Activated CD4-positive, alpha-beta T cell treated with anti-CD3 and anti-CD28 coated beads for 48 hours (primary cell): ENCODE results near the gene FANCG.

Experiments
- DNase-seq: peaks from one replicate; pipeline ENCODE4 v3.0.0-alpha.2; 2020

The FANCG gene

DNA sequence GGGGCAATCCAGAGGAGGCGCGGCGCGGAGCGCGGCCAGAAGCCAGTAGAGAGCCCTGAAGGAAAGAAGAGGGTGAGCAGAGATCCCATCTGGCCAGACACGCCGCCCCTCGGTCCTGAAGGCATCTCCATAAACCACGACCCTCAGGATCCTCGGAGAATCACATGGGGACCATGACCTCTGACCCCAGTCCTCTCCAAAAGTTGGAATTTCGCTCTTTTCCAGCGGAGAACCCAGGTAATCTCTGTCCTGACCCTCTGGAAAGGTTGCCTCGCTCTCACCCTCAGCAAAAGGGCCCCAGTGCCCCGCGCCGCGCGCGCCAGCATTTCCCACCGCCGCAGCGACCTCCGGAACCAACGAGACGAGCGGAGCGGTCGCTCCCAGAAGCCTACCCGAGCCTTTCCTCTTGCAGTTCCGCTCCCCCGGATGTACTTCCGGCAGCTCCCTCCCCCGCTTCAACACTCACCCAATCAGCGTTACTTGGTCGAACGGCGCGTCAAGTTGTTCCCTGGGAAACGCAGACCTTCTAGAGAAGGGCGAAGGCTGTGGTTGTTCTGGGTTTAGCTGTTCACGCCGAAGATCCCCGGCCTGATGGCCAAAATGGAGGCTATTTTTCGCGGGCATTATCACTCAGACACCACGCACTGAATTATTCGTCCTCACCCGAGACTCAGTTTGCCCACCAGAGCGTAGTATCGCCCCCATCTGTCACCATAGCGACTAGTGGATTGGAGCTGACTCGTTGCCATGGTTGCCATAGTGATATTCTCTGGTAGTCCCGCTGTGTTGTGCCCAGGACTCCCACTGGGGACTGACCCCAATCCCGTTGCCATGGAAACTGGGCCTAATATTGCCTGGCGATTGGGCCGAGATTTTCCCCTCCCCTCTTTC lies 23.3 kb upstream of the FANCG start, which contains the start of gene STOML2:
Gene STOML2 (minus strand): TSS at position 363 of the 891 bp plus-strand sequence. CDS start 37 bp downstream, at position 326.
- peak; percentile 94 for DNase-seq

- DNase-seq: no peak
These were observed 22.7 kb upstream of the FANCG start for GRCh38 chr9:35102465-35102768.

DNA sequence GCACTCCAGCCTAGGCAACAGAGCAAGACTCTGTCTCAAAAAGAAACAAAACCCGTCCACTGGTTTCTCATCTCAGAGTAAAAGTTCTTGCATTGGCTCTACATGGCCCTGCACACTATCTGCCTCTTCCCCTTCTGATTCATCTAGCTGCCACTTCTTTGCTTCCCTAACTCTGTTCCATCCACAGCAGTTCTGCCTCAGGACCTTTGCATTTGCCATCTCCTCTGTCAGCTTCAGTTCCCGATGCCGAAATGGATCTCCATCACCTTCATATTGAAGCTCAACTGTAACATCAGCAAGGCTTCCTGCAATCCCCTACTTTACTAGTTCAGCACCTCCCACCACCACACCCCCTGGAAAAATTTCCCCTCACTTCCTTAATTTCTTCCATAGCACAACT lies 17.8 kb upstream of the FANCG start:
- DNase-seq: no peak

GRCh38 chr9:35096035-35096849 lies 16.5 kb upstream of the FANCG start, which contains the start of gene PIGO:
TSS of gene PIGO (minus strand) at chr9:35096591. CDS start at chr9:35095565, 1,026 bp downstream.
- DNase-seq: peak; percentile 93

DNA sequence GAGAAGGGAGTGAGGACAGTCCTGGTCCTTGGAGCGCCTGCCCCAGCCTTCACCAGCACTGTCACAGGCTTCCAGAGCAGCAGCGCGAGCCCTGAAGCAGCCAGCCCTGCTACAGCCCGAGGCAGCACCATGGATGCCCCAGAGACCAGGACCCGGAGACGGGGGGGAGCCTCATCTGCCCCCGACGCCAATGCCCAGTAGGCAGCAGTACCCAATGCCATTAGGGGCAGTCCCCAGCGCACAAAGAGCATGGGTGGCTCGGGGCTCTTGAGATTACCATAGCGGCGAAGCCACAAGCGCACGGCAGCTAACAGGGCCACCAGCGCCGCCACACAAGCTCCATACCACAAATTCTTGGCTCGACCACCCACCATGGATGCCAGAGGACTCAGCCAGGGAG lies 11.8 kb upstream of the FANCG start:
- DNase-seq: no peak

DNA sequence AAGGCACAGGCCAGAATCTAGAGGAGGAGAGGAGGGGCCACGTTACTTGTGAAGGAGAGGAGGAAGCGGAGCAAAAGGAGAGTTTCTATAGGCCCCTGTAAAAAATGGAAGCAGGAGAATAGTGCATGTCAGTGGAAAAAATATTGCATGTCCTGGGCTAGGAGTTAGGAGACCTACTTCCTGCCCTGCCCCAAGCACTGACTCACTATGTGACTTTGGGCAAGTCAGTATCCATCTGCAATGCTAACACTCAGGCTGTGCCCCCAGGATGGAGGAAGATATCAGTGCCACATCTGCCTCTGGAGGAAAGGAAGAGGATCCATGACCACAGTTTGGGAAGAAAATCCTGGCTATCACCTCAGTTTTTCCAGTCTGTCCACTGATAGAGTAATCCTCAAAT lies 9.7 kb upstream of the FANCG start:
- no peak for DNase-seq

- no peak for DNase-seq
These were observed 5.3 kb upstream of the FANCG start for GRCh38 chr9:35085078-35085477.

DNA sequence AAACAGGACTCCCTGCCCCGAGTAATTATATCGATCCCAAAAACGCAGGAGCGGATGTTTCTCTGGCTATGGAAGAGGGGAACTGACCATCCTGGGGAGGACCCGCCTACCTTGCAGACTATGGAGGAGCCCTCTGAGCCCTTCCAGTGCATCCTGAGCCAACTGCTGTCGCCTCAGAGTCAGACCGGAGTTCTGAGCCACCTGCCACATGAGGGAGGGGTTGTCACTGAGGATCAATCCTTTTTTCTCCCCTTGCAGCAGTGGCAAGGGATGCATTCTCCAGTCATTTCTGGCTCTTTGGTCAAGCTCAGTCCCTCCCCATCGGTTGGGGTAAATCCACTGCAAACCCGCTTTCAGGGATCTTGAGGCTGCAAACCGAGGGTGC lies 709 bp downstream of the FANCG start:
- DNase-seq: peak; percentile 31

DNA sequence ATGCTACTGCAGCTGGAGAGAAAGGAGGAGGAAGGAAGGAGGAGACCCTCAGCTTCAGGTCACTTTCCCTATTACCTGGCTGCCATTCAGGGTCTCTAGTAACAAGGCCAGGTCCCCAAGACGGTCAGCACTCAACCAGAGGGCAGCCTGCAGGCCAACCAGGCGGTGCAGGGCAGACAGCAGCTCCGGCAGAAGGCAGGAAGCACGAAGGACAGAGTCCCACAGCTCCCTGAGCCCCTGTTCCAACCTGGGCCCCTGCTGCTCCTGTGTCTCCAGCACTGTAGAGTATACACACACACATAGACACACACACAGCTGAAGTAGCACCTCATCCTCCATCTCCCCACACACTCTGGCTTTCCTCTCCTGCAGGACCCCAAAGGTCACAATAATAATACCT lies 1.7 kb downstream of the FANCG start:
- DNase-seq: no peak

DNA sequence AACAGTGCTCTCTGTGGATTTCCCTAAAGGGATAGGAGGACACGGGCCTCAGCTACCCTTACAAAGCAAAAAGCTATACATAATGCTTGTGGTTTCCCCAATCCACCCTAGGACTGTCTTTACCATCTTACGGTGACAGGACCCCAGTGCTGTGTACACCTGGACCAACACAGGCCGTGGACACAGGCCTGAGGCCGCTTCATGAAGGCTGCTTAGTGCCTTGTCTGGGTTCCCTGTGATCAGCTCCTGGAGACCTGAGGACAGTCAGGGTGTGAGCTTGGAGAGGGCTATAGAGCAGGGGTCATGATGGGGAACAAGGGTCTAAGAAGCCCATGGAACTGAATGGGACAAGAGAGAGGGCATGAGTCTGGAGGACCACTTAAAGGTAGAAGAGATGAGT lies 2.9 kb downstream of the FANCG start:
- DNase-seq: no peak

DNA sequence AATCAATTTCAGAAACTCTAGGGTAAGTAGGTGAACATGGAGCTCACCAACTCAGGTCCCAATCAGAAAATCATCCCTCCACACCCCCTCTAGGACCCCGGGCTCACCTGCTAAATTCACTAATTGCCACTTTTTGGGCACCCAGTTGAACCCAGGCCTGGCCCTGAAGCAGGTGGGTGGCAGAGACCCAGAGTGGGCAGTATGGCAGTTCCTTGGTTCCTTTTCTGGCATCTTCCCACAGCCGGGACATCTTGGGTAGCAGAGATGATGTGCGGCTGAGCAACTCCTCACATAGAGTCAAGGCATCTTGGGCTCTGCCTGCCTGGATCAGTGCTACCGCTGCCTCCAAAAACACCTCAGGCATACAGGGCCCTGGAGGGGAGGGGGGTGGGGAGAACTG lies 4.4 kb downstream of the FANCG start:
- DNase-seq: no peak

DNA sequence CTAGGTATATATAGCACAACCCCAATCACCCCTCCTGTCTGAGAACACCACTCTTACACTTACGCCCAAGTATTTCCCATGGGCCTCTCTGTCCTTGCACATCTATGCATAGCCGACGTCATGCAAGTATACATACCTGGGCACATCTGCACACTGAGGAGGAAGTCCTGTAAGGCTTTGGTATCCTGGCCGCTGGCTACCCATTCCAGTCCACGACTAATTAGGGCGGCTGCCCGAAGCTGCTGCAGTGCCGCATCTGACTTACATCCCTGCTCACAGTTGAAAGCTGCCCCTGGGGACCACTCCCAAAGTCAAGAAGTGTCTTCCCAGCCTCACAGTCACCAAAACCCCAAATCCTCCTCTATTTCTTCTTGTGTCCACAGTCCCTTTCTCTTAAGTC lies 5.0 kb downstream of the FANCG start:
- no peak for DNase-seq

DNA sequence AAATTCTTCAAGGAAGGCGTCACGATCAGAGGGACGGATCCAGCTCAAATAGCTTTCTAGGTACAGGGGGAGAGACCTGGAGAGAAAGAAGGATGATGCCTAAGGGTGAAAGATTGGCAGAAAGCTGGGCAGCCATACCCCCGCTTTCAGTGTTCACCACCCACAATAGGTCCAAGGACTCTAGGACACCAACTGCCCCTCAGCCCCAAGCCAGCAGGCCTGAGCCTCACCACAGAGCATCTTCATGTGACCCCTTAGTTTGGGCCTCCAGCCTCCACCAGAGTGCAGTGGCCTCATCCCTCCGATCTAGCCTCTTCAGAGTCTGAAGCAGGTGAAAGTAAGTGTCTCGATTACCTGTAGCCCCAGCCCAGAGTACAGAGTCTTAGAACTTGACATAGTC lies 5.6 kb downstream of the FANCG start:
- no peak for DNase-seq

DNA sequence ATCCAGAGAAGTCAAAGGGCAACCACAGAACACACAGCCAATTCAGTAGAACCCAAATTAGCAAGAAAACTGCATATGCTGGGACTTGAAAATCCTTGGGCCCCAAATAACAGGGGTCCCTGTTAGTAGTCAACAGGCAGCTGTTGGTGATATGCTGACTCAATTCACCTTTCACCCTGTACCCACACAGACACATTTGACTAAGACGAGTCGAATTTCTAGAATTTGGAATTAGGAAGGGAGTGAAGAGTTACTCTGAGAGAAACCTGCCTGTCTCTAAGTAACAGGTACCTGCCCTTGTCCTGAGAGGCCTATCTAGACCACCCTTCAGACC lies 6.5 kb downstream of the FANCG start:
- DNase-seq: no peak

- DNase-seq: peak; percentile 98
These were observed 7.1 kb downstream of the FANCG start, which contains the start of gene VCP for GRCh38 chr9:35072461-35073278. TSS of gene VCP (minus strand) at chr9:35072625. CDS start at chr9:35072353, 272 bp downstream.

DNA sequence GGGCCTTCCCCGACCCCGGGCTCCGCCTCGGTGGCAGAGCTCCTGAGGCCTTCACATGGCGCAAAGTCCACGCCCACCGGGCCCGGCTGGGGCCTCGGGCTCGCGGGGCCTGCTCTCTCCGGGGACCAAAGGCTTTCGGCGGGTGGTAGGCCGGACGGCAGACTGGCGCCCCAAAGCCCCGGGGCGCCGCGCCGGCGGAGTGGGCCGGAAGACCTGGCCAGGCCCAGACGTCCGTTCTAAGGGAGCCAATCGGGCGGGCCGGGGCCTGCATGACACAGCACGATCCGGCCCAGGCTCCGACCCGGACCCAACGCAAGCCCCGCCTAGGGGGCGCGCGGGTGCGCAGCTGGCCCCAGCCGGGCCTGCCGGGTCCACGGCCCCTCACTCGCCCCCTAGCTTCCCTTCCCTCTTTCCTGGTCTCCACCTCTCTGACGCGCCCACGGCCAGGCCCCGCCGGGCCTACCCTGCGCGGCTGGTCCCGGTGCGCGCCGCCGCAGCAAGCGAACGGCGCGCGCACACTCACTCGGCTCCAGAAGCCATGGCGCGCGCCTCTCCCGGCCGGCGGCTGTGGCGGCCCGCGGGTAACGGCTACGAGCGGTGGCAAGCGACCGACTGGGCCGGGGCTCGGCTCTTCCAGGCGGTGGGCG lies 7.8 kb downstream of the FANCG start:
- DNase-seq: peak; percentile 80

DNA sequence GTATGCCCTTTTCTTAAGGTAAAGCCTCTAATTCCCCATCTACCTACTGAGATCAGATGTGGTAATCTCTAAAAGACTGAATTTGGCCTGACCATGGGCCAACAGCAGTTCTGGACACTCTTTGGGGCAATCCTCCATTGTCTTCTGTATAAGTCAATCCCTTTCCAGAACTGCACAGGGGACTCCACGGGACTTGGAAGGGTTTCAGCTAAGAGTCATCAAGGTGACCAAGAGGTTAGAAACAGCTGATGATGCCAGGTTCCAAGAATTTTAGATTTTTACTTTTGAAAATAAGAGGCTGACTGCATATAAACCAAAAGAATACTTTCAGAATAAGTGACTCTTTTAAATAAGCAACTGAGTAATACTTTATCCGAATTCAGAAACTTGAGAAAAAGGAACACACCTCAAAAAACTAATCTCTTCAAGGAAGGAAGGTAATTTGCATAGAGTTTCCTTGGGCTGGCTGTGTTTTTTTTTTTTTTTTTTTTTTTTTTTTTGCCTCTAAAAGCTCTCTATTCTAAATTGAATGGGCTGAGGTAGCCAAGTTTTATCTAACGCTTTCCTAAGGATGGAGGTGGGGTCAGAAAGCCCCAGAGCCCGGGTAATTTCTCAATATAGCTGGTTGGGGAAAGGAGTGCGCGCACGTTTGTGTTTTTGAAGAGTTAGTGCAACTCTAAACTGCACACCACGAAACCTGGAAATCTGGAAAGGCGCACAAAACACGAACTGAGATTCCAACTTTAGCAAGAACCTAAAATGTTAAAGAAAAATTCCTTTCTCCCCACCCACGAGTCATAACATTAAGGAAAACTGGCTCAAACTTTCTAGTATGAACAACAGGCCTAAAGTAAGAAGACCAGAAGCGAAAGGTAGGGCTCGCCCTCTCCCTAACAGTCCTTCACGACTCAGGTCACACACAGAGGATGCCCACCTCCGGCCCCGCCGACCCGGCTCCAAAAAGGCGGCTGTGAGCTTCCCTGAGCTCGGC lies 8.6 kb downstream of the FANCG start:
- DNase-seq: peak; percentile 20

DNA sequence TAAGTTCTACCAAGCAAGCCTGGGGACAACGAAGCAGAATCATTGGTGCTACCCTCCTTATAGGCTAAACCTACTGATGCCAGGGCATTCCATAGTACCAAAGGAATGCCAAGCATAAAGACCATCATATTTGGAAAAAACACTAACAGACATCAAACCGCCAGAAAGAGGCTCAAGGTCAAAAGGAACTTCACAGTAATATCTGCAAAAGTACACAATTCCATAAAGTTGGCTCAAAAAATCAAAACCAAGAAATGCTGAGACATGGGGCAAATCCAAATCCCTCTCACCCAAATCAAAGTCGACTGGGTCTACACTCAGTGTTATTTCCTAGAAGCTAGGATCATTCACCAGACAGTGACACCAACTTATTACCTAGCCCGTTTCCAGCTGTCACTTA lies 10.7 kb downstream of the FANCG start:
- no peak for DNase-seq

DNA sequence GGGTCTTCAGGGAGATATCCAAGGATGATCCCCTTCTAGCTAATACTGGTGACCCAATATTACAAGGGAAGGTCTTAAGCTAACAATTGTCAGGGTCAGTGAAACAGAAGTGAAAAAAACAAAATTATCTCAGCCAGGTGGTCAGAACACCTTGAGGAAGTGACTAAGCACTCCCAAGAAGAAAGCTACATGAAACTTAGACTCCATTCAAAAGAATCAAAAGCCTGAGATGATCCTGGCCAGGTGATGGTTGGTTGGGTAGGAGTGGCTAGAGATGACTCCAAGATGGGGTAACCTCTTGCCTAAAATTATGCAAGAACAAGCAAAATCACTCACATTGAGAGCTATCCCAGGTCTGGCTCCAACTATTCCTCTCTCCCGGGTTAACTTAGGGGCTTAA lies 12.7 kb downstream of the FANCG start:
- no peak for DNase-seq

- DNase-seq: no peak
These were observed 19.1 kb downstream of the FANCG start for GRCh38 chr9:35060548-35061207.

DNA sequence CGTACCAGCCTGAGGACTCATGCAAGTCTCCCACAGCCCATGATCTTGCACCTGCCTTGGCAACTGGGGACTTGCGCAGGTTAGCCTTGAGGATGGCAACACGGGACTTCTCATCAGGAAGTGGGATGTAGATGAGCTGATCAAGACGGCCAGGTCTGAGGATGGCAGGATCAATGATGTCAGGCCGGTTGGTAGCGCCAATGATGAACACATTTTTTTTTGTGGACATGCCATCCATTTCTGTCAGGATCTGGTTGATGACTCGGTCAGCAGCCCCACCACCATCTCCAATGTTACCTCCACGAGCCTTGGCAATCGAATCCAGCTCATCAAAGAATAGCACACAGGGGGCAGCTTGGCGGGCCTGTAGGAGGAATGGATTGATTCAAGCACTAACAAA lies 20.3 kb downstream of the FANCG start:
- no peak for DNase-seq
